HepG2 (cell line): ENCODE data around the gene C1orf35. TPM values are rescaled to one million over a fixed set of nuclear protein-coding genes. Genes with fewer than 3 reads are reported as not detected.

Experiments used
- MAFK ChIP-seq, 2 experiments: IDR thresholded peaks in 1 of 2; conservative IDR thresholded peaks in 1 of 2; 2 replicates each; pipeline ENCODE4 v1.6.1; 2011; ENCODE audit warnings: improper control_type of control experiment in 2 of 2, low read length in 2 of 2
- MXD1 ChIP-seq: sonication (generic); formaldehyde crosslinking; IDR thresholded peaks from 2 replicates; pipeline ENCODE4 v1.4.0; 2020; ENCODE audit warnings: mild to moderate bottlenecking, missing genetic modification reagents
- NR2F2 ChIP-seq: IDR thresholded peaks from 2 replicates; pipeline ENCODE4 v1.6.1; 2012; ENCODE audit warnings: low read depth, inconsistent platforms, borderline replicate concordance
- PAF1 ChIP-seq: IDR thresholded peaks from 2 replicates; pipeline ENCODE4 v1.6.1; 2016; ENCODE audit warnings: missing genetic modification reagents, missing compliant biosample characterization
- PRDM15 ChIP-seq: sonication (generic); formaldehyde crosslinking; IDR thresholded peaks from 2 replicates; pipeline ENCODE4 v1.4.0; 2020; ENCODE audit warnings: missing genetic modification reagents
- SIN3A ChIP-seq: IDR thresholded peaks from 2 replicates; pipeline ENCODE4 v1.6.1; 2011; ENCODE audit warnings: low read depth, mild to moderate bottlenecking, control low read depth, low read length, borderline replicate concordance
- TFDP2 ChIP-seq: sonication (generic); formaldehyde crosslinking; IDR thresholded peaks from 2 replicates; pipeline ENCODE4 v1.4.0; 2020; ENCODE audit warnings: missing genetic modification reagents
- ZBTB14 ChIP-seq: sonication (generic); formaldehyde crosslinking; IDR thresholded peaks from 2 replicates; pipeline ENCODE4 v1.4.0; 2020; ENCODE audit warnings: missing genetic modification reagents
- ZNF576 ChIP-seq: sonication (generic); formaldehyde crosslinking; IDR thresholded peaks from 2 replicates; pipeline ENCODE4 v1.4.0; 2020; ENCODE audit warnings: mild to moderate bottlenecking, missing genetic modification reagents
- ZNF629 ChIP-seq: sonication (generic); formaldehyde crosslinking; conservative IDR thresholded peaks from 2 replicates; pipeline ENCODE4 v1.5.0; 2020; ENCODE audit warnings: missing genetic modification reagents
- ZNF646 ChIP-seq: sonication (generic); formaldehyde crosslinking; IDR thresholded peaks from 2 replicates; pipeline ENCODE4 v1.9.0; 2021; ENCODE audit warnings: mild to moderate bottlenecking, missing genetic modification reagents
- ZNF766 ChIP-seq: sonication (generic); formaldehyde crosslinking; IDR thresholded peaks from 2 replicates; pipeline ENCODE4 v1.5.0; 2020; ENCODE audit warnings: missing genetic modification reagents, borderline replicate concordance
- ZNF782 ChIP-seq: sonication (generic); formaldehyde crosslinking; IDR thresholded peaks from 2 replicates; pipeline ENCODE4 v1.4.0; 2020; ENCODE audit warnings: missing genetic modification reagents, mild to moderate bottlenecking, borderline replicate concordance
- ZSCAN22 ChIP-seq: sonication (generic); formaldehyde crosslinking; IDR thresholded peaks from 2 replicates; pipeline ENCODE4 v1.4.0; 2020; ENCODE audit warnings: mild to moderate bottlenecking, missing genetic modification reagents
- ZSCAN25 ChIP-seq: sonication (generic); formaldehyde crosslinking; IDR thresholded peaks from 2 replicates; pipeline ENCODE4 v1.8.0; 2022; ENCODE audit warnings: mild to moderate bottlenecking, missing genetic modification reagents
- polyA plus RNA-seq, 8 experiments: library from polyadenylated mRNA; depleted of rRNA in 3 of 8; stranded (reverse) in 7 of 8; unstranded in 1 of 8; fragments of >200 nt; fragmentation: Illumina TruSeq in 4 of 8; extraction: Trizol in 4 of 8; gene quantifications; 2 replicates each; pipeline versions ENCODE4 v1.2.1 to v1.2.3, GENCODE V29; 2011 to 2016; ENCODE audit warnings: low read depth in 4 of 8, missing spikeins in 1 of 8, mixed read lengths in 1 of 8; ENCODE audit not compliant: insufficient read depth in 1 of 8
- total RNA-seq, 5 experiments: library from RNA; depleted of rRNA; stranded (reverse); fragments of >200 nt; fragmentation: Illumina TruSeq; extraction: Trizol; gene quantifications; 2 replicates each; pipeline ENCODE4 v1.2.3, GENCODE V29; 2016; ENCODE audit warnings: low read depth in 1 of 5

C1orf35 gene
- total and polyA plus RNA-seq, 2 of the 13 experiments (the other 11 are each of a cell fraction or from before 2014, with no cell fraction given), result 8.1 to 19.3 TPM

GRCh38 chr1:228149406-228150119 is 46.4 kb upstream of the C1orf35 start, which contains the start of gene GJC2 (continued):
- TF ChIP-seq MXD1 (0 out of 2 replicates have a peak, but pooled peaks have one; percentile 20), ZNF576 (CRISPR knock-in tag) (no peak), SIN3A (no peak), ZNF782 (CRISPR knock-in tag) (no peak), ZSCAN22 (no peak), ZBTB14 (CRISPR knock-in tag) (no peak), TFDP2 (no peak), ZNF766 (CRISPR knock-in tag) (peak; percentile 62; the same call in 1 of the 2 replicates), PRDM15 (CRISPR knock-in tag) (no peak), MAFK (conservative IDR thresholded peaks at IDR 0.05 in 1 of 2, IDR thresholded peaks at IDR 0.05 in 1 of 2; ENCODE audit: low read length in 2 of 2) (no peak), ZNF646 (no peak), ZSCAN25 (CRISPR knock-in tag) (peak; percentile 99), NR2F2 (no peak), ZNF629 (0 out of 2 replicates have a peak, but pooled peaks have one; percentile 12), PAF1 (no peak)
